Mucosa of descending colon (tissue), 3 donors: Measurements from ENCODE around the gene ZYG11A. TPM values are rescaled to one million over a fixed set of nuclear protein-coding genes. Genes with fewer than 3 reads are reported as not detected.
"Not testable (repeated sequence)": the region's sequence is repeated elsewhere in the genome, so short reads cannot be mapped to it uniquely, and the experiment has no call there.

ENCODE experiments used
- ATAC-seq: fragments of 200-7000 bp; cut with Tn5 transposase; one replicate; pipeline ENCODE4 v1.9.1; 2020; ENCODE audit warnings: mild to moderate bottlenecking, moderate library complexity
- DNase-seq, 3 donors: peaks; one replicate each; pipeline ENCODE4 v3.0.0-alpha.2; 2020
- H3K36me3 ChIP-seq: fragments of 200-600 bp; one replicate; pipeline ENCODE4 v1.8.0; 2021; ENCODE audit warnings: low read depth, mild to moderate bottlenecking
- H3K4me1 ChIP-seq: fragments of 200-600 bp; one replicate; pipeline ENCODE4 v1.8.0; 2021; ENCODE audit warnings: low read depth, mild to moderate bottlenecking
- H3K4me3 ChIP-seq: fragments of 200-600 bp; one replicate; pipeline ENCODE4 v1.8.0; 2021; ENCODE audit warnings: mild to moderate bottlenecking
- H3K9me3 ChIP-seq: fragments of 200-600 bp; one replicate; pipeline ENCODE4 v1.8.0; 2021; ENCODE audit warnings: mild to moderate bottlenecking
- intact Hi-C, 2 donors: fragments of 100-400 bp; cut with DNase I in 1 of 2; cut with micrococcal nuclease in 1 of 2; formaldehyde crosslinking; loops; one replicate each; pipeline versions ENCODE4 v1.11.0 to v1.11.1; 2022; cut with DNase I, micrococcal nuclease
- total RNA-seq, 3 donors: library from RNA; stranded (reverse); fragmentation: NEBNext Ultra II Directional in 2 of 3; extraction: Animal tissue kit (Norgen Biotek cat#: 25700) in 2 of 3; gene quantifications; one replicate each; pipeline versions ENCODE4 v1.2.1 to v1.2.4, GENCODE V29; 2021 to 2023
- TF ChIP-seq, protein P1 (sequence below): fragments of 200-600 bp; IDR thresholded peaks from one replicate; pipeline ENCODE4 v1.8.0; 2022; ENCODE audit warnings: antibody characterized with exemption, mild to moderate bottlenecking
- donor health status: DM: no; HTN: no; CAD: no; lungs with moderate emphysema.
- donor health status: DM: no; HTN: no; CAD: no.
- donor health status: DM: no; HTN: yes; CAD: no.

Gene ZYG11A
- total RNA-seq, 3 donors from 2014 or later = 0.07 to 0.12 TPM; not detected in 1

- intact Hi-C loops = no loop called here
- TF ChIP-seq, protein P1, sequence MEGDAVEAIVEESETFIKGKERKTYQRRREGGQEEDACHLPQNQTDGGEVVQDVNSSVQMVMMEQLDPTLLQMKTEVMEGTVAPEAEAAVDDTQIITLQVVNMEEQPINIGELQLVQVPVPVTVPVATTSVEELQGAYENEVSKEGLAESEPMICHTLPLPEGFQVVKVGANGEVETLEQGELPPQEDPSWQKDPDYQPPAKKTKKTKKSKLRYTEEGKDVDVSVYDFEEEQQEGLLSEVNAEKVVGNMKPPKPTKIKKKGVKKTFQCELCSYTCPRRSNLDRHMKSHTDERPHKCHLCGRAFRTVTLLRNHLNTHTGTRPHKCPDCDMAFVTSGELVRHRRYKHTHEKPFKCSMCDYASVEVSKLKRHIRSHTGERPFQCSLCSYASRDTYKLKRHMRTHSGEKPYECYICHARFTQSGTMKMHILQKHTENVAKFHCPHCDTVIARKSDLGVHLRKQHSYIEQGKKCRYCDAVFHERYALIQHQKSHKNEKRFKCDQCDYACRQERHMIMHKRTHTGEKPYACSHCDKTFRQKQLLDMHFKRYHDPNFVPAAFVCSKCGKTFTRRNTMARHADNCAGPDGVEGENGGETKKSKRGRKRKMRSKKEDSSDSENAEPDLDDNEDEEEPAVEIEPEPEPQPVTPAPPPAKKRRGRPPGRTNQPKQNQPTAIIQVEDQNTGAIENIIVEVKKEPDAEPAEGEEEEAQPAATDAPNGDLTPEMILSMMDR = no peak
- no peaks in the 10 kb centered on the region for H3K36me3 ChIP-seq
- H3K9me3 ChIP-seq = no peaks in the 10 kb centered on the region
- DNase-seq (no peak), ATAC-seq (no peak)
- no peak overlapping the region for H3K4me3 ChIP-seq
- no peaks in the 10 kb centered on the region for H3K4me1 ChIP-seq
Measured at GRCh38 chr1:52825868-52826267, 16.7 kb upstream of the ZYG11A start.

GRCh38 chr1:52834798-52835197 is 7.8 kb upstream of the ZYG11A start:
- ATAC-seq (no peak), DNase-seq (no peak)
- no peaks in the 10 kb centered on the region for H3K4me1 ChIP-seq
- H3K36me3 ChIP-seq = no peaks in the 10 kb centered on the region
- no peak overlapping the region for H3K4me3 ChIP-seq
- H3K9me3 ChIP-seq = no peaks in the 10 kb centered on the region
- TF ChIP-seq, protein P1 = no peak
- intact Hi-C loops = no loop called here

DNA sequence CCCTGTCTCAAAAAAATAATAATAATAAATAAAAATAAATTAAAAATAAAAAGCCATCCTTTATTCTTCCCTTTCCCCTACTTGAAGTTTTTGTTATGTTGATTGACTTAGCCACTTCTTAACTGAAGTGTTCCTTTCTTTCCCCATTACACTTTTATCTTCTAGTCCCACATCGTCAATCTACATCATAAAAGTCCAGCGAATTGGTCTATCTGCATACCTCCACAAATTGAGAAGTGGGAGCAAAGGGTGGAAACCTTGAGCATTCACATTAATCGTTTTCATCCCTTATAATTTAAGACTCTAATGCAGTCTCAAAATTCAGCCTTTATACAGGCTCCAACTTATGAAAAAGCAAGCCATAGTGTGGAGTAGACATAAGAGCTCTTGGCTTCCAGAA is 6.5 kb upstream of the ZYG11A start:
- intact Hi-C loops = no loop called here
- Histone ChIP-seq H3K4me1 (no peaks in the 10 kb centered on the region), H3K4me3 (no peak overlapping the region), H3K9me3 (no peaks in the 10 kb centered on the region), H3K36me3 (no peaks in the 10 kb centered on the region)
- DNase-seq (no peak), ATAC-seq (no peak)
- TF ChIP-seq, protein P1 = no peak

- H3K36me3 ChIP-seq, ATAC-seq, H3K9me3 ChIP-seq, intact Hi-C loops, DNase-seq, H3K4me3 ChIP-seq, H3K4me1 ChIP-seq: not testable (repeated sequence)
Measured at GRCh38 chr1:52839175-52839574, 3.4 kb upstream of the ZYG11A start.

GRCh38 chr1:52845119-52845518 is 2.6 kb downstream of the ZYG11A start:
- intact Hi-C loops = not testable (repeated sequence)

GRCh38 chr1:52848423-52848822 is 5.9 kb downstream of the ZYG11A start:
- DNase-seq (no peak), ATAC-seq (no peak)
- Histone ChIP-seq H3K36me3 (no peaks in the 10 kb centered on the region), H3K4me1 (no peaks in the 10 kb centered on the region), H3K9me3 (no peaks in the 10 kb centered on the region), H3K4me3 (no peak overlapping the region)
- TF ChIP-seq, protein P1 = no peak
- intact Hi-C loops = no loop called here

More at GRCh38 chr1:52845119-52845518, 2.6 kb downstream of the ZYG11A start:
- H3K4me1 ChIP-seq, H3K36me3 ChIP-seq, H3K9me3 ChIP-seq, ATAC-seq, H3K4me3 ChIP-seq, DNase-seq: not testable (repeated sequence)

GRCh38 chr1:52850951-52851350 is 8.4 kb downstream of the ZYG11A start:
- ATAC-seq (no peak), DNase-seq (no peak)
- H3K9me3 ChIP-seq = no peaks in the 10 kb centered on the region
- no peaks in the 10 kb centered on the region for H3K36me3 ChIP-seq
- TF ChIP-seq, protein P1 = no peak
- intact Hi-C loops = no loop called here
- H3K4me3 ChIP-seq = no peak overlapping the region
- H3K4me1 ChIP-seq = no peaks in the 10 kb centered on the region
